ENCODE results near the gene PDLIM5.
A peak's percentile ranks its signal among the peaks of the same experiment; 100 is the strongest.
"Not testable (repeated sequence)": the region's sequence is repeated elsewhere in the genome, so short reads cannot be mapped to it uniquely, and the experiment has no call there.

The PDLIM5 gene, protein sequence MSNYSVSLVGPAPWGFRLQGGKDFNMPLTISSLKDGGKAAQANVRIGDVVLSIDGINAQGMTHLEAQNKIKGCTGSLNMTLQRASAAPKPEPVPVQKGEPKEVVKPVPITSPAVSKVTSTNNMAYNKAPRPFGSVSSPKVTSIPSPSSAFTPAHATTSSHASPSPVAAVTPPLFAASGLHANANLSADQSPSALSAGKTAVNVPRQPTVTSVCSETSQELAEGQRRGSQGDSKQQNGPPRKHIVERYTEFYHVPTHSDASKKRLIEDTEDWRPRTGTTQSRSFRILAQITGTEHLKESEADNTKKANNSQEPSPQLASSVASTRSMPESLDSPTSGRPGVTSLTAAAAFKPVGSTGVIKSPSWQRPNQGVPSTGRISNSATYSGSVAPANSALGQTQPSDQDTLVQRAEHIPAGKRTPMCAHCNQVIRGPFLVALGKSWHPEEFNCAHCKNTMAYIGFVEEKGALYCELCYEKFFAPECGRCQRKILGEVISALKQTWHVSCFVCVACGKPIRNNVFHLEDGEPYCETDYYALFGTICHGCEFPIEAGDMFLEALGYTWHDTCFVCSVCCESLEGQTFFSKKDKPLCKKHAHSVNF

DNA sequence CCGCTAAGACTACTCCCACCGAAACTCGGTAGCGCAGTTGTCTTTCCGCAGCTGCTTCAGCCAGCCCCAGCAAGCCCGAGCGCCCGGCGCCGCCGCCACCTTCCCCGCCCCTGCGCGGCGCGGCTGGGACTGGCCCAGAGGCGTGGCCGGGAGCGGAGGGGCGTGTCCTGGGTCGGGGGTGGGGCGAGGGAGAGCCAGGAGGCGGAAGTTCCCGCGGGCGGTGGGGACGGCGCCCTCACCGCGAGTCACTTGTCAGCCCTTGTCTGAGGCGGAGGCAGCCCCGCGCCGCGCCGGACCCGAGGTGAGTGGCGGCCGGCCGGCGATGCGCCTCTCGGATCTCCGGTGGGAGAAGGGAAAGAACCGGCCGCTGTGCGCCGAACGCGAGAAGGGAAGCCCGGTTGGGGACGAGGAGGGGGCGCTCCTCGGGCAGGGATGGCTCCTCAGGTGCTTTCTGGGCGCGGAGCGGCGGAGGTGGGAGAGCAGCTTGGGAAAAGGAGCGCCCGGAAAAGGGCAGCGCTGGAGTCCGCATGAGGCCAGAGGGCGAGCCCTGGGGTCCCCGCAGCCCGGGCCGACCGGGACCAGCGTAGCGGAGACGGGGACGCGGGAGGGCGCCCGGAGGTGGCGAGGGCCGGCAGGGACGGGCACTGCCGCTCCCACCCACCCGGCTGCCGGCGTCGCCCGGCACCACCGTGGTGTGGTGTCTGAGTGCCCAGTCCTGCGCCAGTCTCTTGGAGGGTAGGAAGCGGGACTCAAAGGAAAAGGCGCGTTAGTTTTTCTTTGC, at the start of gene PDLIM5:
Gene PDLIM5 (plus strand): TSS at position 248 of the 781 bp plus-strand sequence. CDS start 3,347 bp downstream, outside the sequence.
- peak; percentile 78 for DNase-seq

DNA sequence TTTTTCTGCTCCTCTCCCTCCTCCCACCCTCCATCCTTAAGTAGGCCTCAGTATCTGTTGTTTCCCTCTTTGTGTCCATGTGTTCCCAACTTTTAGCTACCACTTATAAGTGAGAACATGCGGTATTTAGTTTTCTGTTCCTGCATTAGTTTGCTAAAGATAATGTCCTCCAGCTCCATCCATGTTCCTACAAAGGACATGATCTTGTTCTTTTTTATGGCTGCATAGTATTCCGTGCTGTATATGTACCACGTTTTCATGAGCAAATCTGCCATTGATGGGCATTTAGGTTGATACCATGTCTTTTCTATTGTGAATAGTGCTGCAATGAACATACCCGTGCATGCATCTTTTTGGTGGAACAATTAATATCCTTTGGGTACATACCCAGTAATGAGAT, 49.3 kb upstream of the PDLIM5 start:
- not testable (repeated sequence) for DNase-seq

DNA sequence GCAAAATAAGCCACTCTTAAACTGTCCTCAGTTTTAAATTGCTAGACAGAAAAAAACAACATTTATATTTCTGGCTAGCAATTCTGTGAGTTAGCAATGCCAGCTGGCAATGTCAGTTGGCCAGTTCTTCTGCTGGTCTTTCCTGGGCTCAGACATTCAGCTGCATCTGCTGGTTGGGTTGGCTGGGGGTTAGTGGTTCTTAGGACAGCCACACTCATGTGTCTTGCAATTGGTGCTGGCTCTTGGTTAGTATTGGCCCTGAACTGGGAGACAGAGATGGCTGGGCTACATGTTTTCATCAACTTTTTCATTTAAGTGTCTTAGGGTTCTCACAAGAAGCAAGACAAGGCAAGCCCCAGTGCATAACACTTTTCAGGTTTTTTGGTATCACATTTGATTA, 48.0 kb upstream of the PDLIM5 start:
- no peak for DNase-seq

DNA sequence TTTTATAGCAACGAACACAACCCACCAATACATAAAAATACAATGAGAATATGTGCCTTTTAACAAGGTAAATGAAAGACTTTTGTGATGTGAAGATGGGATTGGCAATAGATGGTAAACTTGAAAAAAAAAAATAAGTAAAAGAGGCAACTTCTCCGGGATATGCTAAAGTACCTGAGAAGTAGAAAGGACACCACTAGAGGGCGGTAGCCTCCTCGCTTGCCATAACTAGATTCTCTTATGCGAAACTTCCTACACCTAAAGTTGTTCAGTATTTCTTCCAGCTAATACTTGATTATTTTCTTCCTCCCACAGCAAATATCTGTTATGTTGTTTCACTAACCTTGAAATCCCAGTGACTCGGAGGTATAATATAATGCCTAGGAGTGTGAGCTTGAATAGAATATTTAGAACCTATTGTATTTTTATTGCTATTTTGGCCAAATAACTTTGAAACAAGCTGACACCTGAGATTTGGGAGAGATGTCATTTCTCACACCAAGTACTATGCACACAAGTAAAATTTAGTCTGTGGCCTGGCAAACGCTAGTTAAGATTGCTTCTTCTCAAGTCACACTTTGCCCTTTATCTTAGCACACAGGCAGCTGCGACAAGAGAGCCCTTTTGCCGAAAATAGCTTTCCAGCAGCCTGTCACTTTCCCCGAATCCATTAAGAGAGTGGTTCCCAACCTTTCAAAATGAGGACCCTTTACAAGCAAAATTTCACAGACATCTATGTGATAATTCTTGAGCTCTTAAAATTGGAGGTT, 44.9 kb upstream of the PDLIM5 start:
- peak; percentile 5 for DNase-seq

DNA sequence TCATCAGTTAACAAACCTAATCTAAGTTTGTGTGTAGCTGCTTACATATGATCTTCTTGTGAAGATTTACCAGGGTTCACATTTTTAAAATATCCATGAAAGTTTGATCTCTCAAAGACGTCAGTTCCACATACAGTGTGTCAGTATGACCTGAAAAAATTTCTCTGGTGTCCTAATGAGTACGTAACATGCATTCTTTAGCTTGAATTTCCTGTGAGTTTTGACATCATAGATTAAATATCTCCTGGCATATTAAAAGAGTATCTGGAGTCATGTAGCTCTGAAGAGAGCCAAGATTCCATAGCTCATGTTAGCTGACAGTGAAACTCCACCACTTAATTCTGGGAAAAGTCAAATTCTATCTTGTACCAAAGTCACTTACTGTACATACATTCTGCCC, 43.9 kb upstream of the PDLIM5 start:
- no peak for DNase-seq

DNA sequence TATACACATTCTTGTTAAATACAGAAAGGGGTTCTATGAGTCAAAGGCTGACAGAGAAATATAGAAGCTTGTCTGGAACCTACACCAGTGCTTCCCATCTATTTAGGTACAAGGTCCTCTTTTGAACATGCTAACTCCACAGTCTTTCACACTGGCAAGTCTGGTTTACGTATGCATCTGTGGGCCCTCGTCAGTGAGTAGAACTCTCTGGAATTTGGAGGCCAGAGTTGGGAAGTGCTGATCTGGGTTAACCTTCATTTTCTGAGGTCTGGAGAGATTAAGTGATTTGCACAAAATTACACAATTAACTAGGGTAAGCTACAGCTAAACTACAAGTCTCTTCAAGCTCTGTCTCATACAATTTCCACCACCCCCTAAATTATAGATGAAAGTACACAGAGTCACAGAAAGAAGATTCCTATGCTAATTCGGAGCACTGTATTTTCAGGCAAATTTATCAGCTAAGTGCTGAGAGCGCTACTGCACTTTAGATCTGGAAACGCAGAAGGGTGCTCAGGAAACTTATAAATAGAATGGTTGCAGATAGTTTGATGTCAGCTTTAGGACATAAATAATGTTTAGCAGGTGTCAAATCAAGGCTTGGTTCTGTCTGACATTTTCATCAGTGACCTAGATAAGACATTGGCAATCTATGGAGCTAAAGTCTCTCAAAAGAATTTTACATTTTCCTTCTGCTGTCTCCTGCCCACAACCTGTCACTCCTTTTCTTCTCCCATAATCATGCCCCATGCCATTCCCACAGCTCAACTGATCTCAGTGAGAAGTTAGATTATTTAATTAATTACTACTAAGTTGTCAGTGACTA, 43.0 kb upstream of the PDLIM5 start:
- DNase-seq, result no peak

DNA sequence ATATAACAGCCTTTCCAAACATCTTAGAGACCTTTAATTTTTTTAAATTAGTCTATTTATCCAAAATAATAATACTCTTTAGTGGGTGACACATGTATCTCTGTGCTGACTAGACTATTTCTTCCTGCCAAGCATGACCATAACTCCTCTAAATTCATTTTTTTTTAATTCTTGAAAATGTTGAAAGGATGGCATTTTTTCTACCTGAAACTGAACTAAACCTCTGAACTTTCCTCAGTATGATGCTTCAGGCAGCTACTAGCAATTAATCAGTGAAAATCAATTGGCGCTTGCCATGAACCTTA, 42.4 kb upstream of the PDLIM5 start:
- no peak for DNase-seq

DNA sequence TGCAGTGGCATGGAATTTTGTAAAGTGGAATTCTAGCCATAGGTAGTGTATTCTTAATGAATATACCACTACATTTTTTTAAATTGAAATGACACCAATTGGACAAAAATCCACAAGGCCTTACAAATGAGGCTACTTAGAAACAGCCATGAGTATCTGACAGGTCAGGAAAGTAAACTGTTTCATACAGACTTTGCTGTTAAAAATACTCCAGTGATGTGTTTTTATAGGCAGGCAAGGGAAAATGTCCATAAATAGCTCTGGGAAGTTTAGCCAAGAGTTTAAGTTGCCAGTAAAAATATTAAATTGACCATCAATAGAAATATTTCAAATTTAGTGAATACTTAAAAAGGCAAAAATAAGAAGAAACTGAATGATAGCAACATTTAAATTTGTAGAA, 41.8 kb upstream of the PDLIM5 start:
- no peak for DNase-seq

DNA sequence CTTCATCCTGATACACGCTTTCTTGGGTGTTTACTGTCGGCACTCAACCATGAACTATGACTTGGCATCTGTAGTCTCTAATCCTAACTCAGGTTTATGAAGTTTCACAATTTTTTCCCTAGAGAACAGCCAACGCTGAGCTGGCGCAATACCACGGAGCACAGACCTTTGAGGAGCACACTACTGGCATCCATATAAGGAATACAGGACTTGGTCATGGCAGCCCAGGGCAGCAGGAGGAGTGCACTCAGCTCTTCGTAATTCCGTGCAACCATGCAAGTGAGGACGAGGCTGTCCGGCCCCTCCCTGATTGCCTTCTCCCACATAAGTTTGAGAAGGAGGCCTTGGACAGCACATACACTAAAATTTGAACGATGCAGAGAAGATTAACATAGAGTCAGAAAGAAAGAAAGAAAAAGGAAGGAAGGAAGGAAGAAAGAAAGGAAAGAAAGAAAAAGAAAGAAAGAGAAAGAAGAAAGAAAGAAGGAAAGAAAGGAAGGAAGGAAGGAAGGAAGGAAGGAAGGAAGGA, 41.0 kb upstream of the PDLIM5 start:
- DNase-seq, result peak; percentile 42

DNA sequence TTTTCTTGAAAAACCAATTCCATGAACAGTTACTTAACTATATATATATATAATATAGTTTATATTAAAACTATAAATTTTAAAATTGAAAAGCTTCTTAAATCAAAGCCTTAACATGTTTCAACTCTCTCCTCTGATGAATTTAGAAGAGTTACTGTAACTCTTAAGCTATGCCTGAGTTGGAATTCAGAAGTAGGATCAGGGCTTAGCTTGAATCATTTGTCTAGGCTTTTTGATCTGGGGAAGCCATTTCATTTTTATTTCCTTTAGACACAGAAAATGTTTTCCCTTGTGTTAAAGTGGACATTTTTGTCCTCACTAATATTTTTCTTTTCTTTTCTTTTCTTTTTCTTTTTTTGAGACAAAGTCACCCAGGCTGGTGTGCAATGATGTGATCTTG, 40.4 kb upstream of the PDLIM5 start:
- no peak for DNase-seq

DNA sequence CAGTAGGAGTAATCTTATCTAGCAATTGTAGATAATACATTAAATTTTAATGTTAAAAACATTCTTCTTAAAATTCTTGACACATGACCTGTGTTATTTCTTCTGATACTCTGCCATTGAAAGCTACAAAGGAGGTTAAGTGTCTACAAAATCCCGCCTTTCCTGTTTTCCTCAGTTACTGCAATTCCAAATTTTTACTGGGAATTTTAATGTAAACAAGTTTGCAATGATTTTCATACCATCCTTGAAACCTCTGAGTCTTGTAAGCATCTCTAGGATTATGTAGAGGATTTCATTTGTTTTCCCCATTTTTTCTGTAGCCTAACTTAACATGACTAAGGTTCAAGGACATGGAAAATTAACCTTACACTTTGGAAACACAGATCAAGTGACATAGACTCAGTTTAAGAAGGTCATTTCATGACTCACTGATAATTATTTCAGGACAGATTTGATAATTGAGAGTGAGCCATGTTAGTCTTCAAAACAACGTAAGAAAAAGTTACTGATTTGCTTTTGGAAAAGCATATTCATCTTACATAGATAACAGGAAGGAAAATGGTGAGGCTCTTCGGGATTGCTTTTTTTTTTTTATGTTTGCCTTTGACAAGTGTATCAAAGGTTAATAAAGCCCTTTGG, 39.6 kb upstream of the PDLIM5 start:
- DNase-seq, result no peak

DNA sequence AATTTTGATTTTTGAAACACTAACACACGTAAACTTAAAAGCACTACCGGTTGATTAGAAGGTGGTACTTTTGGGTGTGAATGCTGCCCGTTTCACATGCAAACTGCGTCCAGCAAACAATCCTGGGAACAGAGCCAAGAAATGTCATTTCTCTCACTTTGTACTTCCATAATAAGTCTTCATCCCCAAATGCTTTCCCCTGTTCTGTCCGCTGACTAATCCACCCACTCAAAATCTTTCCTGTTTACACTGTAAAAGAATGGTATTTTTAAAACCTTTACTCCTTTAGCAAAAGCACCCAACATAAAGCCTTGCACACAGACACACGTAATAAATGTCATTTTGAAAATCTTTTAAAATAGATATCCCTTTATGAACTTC, 39.1 kb upstream of the PDLIM5 start:
- no peak for DNase-seq

DNA sequence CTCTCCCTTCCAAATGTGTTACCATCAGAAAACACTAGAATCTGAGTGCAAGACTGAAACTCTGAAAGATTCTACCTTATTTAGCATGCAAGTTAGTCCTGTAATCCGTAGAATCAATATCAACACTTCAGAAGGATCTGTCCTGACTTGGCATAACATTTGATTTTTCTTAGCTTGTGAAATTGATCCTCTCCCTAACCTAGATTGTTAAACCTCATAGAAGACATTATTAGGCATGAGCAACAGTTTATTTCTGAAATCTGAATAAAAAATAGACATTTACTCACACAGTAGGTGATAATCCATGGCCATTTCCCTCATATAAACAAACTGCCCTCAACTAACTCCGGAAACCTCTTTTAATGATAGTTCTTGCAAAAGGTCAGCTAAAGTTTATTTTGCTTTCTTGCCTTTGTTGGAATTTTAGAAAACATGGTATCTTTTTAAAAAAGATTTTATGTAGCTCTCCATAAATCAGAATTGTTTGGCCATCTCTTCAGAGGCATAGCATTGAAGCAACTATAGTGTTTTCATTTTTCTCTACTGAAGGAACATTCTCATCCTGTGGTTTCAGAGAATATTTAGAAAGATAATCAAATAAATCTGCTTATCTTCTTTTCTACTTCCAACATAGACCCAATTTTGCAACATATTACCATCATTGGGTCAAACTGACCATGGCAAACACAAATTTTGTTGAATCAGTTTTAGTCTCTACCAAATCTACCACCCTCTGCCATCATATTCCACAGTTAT, 38.5 kb upstream of the PDLIM5 start:
- no peak for DNase-seq

DNA sequence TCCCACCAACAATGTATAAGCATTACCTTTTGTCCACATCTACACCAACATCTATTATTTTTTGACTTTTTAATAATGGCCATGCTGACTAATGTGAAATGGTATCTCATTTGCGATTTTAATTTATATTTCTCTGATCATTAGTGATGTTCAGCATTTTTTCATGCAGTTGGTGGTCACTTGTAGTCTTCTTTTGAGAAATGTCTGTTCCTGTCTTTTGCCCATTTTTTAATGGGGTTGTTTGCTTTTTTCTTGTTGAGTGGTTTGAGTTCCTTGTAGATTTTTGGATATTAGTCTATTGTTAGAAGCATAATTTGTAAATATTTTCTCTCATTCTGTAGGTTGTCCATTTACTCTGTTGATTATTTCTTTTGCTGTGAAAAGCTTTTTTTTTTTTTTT, 36.8 kb upstream of the PDLIM5 start:
- DNase-seq, result no peak

DNA sequence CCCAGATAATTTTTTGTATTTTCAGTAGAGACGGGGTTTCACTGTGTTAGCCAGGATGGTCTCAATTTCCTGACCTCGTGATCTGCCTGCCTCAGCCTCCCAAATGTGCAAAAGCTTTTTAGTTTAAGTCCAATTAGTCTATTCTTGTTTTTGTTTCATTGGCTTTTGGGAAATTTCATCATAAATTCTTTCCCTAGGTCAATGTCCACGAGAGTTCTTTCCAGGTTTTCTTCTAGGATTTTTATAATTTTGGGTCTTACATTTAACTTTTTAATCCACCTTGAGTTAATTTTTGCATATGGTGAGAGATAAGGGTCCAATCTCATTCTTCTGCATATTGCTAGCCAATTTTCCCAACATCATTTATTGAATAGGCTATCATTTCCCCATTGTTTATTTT, 36.3 kb upstream of the PDLIM5 start:
- no peak for DNase-seq

DNA sequence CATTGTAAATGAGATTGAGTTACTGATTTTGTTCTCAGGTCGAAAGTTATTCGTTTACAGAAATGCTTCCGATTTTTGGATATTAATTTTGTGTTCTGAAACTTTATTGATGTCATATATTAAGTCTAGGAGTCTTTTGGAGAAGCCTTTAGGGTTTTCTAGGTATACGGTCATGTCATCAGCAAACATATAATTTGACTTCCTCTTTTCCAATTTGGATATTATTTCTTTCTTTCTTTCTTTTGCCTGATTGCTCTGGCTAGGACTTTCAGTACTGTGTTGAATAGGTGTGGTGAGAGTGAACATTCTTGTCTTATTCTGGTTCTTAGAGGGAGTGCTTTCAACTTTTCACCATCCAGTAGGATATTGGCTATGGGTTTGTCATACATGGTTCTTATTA, 35.4 kb upstream of the PDLIM5 start:
- DNase-seq, result no peak

DNA sequence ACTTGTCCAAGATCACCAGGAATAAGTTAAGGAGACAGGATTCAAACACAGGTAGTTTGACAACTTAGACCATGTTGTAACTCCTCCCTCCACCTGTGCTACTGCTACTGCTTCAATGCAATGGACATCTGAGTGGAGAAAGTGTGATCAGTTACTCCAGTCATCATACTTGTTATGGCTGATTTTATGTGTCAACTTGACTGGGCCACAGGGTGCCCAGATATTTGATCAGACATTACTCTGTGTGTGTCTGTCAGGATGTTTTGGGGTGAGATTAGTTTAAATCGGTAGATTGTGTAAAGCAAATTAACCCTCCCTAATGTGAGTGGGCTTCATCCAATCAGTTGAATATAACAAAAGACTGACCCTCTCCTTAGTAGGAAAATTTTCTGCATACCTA, 34.8 kb upstream of the PDLIM5 start:
- DNase-seq, result no peak

DNA sequence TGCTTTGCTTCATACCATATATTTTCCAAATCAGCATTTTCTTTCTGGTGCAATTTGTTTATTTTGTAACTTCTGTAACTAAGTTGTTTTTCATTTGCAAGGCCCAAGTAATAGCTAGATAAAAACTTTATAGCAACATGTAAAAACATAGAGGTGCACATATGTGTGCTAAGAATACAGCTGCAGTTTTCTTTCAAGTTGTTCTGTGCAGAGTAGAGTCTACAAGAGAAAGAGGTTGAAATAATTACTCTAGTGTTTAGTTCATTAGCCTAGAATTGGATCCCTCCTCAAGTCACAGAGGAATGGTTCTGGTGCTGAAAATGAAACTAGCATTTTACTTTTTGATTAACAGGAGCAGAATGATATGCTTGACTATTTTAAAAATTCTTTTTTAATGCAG, 32.2 kb upstream of the PDLIM5 start:
- DNase-seq, result no peak

DNA sequence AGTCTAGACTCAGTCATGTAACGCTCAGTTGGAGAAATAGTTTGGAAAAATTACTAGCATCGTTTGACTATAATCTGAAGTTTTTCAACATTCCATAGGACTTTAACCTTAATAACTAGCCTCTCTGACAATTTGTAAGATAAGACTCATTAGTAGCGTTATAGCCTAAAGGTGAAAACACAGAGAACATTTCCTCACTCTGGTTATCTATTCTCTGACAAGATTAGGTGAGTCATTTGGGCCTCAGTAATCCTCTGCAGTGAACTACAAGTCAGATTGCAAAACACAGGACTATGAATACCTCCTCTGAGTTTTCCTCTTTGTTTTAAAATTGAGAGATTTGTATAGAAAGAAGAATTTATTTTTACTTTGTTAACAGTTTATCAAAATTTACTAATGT, 31.8 kb upstream of the PDLIM5 start:
- DNase-seq, result no peak

DNA sequence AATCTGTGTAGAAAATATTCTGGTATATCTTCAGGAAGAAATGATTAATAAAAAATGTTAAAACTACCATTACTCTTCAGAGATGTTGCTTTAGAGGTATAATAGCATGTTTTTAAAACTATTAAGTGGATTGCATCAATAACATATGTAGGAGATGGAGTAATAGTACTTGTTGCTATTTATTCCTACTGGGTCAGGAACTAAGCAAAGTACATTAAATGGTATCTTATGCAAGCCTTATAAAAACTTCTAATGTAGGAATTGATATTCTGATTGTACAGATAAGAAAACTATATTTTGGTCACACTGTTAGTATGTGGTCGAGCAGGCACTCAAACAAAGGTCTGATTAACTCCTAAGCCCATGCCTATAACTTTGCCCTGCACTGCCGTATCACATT, 31.4 kb upstream of the PDLIM5 start:
- DNase-seq, result no peak

DNA sequence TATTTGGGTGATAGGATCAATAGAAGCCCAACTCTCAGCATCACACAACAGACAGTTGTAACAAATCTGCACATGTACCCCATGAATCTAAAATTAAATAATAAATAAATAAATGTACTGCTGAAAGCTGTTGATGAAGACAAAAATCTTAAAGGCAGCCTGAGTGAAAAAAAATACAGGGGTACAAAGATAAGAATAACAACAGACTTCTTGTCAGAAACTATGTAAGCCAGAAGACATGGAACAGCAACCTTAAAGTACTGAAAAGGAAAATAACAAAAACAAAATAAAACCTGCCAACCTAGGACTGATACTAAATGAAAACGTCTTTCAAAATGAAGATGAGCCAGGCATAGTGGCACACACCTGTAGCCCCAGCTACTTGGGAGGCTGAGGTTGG, 25.0 kb upstream of the PDLIM5 start:
- DNase-seq, result no peak
